RPMI8226 (cell line): ENCODE results near the gene LYPD4.

Experiments
- DNase-seq: peaks from one replicate; pipeline ENCODE4 v3.0.0-alpha.2; 2015

Gene LYPD4

DNA sequence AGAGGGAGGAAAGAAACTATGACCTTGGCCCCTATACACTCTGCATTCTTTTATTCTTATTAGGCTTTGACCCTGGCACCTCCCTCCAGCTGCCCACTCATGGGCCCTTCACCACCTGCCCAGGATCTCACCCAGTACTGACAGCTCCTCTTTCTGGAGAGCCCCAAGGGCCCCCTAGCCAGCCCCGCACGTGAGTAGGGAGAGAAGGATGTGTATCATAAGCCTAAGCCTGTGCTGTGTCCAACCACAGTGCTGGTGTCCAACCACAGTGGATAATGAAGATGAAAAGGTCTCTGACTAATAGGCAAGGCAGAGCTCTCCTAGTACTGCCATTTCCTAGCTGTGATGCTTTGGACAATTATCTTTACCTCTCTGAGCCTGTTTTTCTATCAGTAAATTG is 4.6 kb upstream of the LYPD4 start:
- DNase-seq: no peak

DNA sequence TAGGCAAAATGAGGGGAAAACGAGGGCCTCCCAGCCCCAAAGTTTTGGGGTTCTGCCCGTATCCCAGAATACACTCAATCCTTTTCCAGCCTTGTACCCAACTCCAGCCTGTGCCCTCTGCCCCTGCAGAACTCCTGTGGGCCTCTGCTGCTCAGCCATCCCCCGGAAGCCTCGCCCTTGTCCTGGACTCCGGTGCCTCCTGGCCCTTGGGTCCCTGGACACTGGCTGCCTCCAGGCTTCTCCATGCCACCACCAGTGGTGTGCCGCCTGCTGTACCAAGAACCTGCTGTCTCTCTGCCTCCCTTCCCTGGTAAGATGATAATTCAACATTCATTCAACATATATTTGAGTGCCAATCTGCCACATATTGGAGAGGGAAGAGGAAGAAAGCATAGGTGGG is 4.2 kb upstream of the LYPD4 start:
- no peak for DNase-seq

DNA sequence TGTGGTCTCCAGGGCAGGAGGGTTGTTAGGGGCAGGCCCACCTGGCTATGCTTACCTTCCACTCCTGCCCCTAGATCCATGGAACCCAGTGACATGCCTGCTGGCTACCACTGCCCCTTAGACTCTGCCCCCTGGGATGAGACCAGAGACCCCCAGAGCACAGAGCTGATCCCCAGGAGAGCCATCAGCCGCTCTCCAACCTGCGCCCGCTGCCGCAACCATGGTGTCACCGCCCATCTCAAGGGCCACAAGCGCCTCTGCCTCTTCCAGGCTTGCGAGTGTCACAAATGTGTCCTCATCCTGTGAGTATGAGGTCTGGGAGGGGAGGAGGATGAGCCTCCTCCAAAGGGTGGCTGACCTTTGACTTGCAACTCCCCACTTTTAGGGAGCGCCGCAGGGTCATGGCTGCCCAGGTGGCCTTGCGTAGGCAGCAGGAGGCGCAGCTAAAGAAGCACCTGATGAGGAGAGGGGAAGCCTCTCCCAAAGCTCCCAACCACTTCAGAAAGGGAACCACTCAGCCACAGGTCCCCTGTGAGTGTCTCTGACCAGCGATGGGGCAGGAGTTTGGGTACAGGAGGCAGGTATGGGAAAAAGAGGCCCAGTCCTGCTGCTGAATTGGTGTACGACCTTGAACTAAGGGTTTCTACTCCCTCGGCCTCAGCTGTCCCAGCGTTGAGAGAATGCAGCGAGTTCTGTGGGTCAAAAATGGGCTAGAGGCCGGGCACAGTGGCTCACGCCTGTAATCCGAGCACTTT is 3.0 kb upstream of the LYPD4 start:
- no peak for DNase-seq

DNA sequence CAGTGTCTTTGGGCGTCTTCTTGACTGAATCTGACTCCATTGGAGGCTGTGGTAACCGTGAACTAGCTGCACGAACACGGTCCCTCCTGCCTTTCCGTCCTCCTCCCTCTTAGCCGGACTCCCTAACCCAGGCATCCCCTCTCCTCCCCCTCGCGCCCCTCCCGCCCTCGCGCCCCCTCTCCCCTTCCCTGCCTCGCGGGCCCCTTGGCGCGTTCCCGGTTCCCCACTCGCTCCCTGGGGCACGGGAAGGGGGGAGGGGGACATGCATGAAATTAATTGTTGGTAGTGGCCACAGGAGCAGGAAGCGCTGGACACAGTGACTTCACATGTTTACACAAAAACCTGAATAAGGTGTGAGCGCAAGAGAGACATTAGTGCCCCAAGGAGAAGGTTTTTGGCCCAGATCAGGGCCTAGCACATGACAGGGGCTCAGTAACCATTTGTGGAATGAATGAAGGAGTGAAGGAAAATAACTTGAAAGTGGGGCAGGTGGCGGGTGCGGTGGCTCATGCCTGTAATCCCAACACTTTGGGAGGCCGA is 638 bp upstream of the LYPD4 start:
- DNase-seq: no peak

DNA sequence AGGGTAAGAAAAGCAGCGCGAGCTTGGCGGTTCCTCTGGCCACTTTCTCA is 343 bp upstream of the LYPD4 start, which contains the start of gene DMRTC2:
DMRTC2 (plus strand) TSS at position 42 of the 50 bp plus-strand sequence. CDS start 2,387 bp downstream, outside the sequence.
- no peak for DNase-seq

DNA sequence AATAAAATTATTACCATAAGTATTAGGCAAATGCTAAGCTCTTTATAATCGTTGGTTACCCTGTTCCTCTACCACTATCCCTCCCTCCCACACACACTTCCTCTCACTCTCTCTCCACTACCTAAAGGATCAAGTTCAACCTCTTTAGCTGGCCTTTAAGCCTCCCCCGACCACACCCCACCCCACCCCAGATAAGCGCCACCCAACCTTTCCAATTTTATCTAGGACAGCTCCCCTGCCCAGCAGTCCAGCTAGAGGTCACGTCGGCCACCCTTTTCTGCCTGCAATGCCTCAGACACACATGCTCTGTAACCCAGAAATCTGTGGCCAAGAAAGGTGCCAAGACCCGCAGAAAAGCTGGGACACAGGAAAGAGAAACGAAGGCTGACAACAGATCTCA is 1.1 kb downstream of the LYPD4 start:
- DNase-seq: no peak

DNA sequence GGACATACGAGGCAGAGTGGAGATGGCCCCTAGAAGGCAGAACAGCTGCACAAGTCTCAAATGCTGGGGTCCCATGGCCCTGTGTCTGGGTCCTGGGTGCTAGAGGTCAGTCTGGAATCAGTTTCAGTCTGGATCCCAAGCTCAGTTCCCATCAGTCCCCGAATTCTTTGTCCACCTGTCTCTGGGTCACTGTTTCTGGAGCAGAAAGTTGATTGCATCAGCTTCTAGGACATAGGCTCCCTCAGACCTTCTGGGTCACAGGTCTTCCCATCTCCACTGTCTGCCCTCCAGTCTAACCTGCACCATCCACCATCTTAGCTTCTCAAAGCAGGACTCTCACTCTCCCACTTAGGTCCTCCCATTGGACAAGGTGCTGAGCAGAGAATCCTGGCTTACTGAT is 5.3 kb downstream of the LYPD4 start:
- DNase-seq: no peak

DNA sequence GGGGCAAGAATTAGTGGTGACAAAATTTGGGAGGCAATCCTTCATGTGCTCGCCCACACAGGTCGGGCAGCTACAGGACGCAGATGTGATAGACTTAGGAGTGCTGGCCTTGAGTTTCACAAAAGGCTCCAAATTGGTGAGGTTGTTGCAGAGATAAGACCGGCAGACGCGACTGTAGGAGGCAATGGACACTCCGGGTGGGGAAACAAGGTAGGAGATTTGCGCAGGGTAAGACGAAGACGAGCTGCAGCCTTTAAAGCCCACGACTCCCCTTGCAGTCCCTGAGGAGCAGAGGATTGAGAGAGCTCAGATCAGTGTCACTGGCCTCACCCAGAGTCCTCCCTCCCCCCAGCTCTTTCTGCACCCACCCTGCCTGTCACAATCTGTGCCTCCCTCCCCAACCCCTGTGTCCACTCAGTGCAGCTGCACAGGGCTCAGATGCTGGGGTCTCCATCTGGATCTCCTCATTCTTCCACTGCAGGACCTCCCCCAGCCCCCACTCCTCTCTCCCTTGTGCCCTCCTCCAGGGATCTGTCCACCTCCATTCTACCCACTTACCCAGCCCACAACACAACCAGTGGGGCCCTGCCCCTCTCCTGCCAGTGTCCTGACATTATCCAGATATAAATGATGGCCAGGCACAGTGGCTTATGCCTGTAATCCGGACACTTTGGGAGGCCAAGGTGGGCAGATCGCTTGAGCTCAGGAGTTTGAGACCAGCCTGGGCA is 6.3 kb downstream of the LYPD4 start:
- DNase-seq: no peak

DNA sequence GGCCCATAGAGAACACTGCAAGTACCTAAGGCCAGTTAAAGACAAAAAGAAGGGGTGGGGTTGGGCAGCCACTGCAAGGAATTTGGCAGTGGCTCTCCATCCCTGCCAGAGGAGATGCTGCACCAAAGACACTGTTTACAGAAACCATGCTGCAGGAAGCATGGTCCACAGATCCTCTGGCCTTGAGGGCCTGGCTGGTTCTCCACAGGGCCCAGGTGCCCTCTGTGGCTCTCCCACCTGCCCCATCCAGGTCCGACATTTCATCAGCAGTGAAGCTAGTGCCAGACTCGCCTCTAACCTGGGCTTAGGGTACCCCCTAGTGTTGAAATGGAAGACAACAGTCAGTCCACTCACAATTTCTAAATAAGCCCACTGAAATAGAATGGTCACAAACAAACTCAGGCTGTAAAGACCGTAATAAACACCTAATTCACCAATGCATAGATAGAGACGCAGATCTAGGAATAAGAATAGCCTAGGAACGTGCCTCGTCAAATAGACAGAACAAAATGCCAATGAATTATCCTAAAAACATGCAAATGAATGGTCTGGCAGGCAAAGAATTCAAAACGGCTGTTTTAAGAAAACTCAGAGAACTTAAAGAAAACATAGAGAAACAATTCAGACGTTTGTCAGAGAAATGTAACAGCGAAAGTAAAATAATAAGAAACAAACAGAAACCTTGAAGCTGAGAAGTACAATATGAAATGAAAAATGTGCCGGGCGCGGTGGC is 23.3 kb downstream of the LYPD4 start:
- DNase-seq: peak; percentile 55

DNA sequence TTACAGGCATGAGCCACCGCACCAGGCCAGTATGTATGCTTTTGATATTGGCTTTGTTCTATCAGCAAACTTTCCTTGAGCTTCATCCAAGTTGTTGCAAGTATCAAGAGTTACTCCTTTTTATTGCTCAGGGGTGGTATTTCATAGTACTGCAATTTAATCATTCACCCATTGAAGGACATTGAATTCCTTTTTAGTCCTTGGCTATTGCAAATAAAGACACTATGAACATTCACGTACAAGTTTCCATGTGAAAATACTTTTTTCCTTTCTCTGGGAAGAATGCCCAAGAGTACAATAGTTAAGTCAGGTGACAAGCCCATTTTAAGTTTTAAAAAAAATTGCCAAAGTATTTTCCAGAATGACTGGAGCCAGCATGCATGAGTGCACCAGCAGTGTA is 27.7 kb downstream of the LYPD4 start:
- DNase-seq: no peak

DNA sequence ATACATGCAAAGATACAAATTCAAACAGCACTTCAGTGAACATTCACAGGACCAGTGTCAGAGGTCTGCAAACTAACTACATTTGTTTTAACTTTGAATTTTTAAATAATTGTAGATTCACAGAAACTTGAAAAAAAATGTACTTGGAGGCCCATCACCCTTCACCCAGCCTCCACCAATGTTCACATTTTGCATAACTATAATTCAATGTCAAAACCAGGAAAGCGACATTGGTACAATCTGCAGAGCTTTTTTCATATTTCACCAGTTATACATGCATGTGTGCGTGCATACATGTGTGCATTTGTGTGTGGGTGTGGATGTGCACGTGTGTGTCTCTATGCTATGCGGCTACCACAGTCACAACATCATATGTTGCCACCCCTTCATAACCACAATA is 29.2 kb downstream of the LYPD4 start:
- no peak for DNase-seq

DNA sequence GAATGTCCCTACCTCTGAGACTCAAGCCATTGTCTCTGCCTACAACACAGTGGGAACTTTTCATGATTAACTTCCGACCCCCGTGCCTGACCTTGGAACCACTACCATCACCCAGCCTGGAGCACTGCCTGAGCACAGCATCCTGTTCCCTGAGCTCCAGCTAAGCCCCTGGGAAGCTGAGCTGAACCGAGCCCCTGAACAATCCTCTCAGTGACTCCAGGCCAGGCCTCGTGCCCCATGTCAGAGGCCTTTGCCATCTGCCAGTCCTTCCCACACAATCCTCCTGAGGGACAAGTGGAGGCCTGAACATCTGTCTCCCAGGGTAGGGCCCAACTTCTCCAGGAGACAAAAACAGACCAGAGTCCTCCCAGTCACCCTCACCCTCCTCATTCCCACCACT is 30.6 kb downstream of the LYPD4 start:
- DNase-seq: no peak

DNA sequence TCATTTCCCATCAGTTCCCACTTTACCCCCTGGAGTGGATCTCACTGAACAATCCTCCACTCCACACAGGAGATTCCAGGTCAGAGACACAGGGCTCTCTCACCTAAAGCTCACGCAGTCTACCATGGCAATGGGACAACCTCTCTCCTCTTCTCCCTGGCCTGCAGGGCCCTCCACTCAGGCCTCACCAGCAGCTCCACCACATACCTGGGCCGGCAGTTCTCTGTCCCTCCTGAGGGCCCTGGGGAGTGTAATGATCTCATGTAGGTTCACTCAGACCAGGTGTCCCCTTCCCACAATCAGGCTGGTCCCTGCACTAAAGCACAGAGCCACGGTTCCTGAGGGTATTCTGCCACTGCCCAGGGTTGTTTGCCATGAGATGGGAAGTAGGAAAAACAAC is 32.5 kb downstream of the LYPD4 start:
- DNase-seq: no peak

DNA sequence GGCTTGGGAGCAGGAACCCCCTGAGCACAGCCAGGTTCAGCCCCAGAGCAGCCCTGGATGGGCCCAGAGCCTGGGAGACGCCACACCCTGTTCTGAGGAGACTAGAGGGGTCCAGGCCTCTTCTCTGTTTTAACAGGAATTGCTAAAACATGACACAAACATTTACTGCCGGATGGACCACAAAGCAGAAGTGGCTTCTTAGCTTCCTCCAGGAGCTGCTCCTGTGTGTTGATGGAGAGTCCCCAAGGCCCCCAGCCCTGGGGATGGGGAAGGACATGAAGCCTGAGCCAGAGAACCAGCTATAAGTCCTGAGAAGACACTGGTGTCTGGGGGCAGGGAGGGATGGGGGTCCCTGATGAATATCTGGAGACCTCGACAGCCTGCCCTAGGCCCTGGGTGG is 33.4 kb downstream of the LYPD4 start:
- no peak for DNase-seq

DNA sequence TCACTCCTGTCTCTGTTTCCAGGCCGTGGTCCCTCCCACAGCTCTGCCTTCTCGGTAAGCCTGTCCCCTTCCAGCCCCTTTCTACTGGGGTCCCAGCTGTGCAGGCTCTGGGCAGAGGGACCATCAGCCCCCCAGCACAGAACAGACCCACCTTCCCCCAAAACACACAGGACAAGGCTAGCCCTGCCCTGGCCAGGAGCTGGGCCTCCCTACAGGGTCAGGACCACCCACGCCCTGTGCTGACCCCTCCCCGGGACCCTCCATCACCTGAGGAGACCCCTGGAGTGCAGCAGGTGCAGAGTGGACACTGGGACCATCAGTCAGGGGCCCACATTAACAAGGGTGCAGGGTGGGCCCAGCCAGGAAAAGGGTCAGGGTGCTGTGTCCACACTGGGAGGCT is 34.2 kb downstream of the LYPD4 start:
- DNase-seq: no peak

DNA sequence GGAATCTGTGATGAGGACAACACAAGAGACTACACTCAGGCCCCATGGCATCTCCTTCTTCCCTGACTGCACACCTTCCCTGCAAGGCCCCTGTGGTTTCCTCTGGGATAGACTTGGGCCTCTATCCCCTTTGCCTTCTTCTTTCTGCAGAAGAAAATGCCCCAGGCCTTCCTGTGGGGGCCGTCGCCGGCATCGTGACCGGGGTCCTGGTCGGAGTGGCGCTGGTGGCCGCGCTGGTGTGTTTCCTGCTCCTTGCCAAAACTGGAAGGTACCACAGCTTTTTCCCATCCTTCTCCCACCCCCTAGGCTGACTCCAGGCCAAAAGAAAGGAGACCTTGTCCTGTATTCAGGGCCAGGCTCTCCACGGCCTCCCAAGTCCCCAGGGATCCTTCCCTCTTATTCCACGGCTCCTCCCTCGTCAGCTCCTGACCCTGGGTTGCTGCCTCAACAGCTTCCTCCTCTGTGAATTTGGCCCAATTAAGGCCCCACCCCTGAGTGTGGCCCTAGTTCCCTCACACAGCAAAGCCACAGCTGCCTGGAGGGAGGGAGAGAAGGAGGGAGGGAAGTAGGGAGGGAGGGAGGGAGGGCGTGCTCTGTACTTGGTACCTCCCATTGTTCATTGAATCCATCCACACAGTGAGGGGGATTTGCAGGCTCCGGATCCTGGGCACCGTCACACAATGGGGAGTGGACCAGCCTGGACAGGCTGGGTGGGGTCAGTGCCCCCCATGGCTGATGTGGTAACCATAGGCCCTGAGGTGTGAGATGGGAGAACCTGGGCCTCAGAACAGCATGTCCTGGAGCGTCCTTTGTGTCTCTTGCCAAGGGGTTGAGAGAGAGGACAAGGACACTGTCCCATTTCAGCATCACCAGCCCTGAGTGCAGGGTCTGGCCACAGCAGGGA is 35.6 kb downstream of the LYPD4 start:
- no peak for DNase-seq

DNA sequence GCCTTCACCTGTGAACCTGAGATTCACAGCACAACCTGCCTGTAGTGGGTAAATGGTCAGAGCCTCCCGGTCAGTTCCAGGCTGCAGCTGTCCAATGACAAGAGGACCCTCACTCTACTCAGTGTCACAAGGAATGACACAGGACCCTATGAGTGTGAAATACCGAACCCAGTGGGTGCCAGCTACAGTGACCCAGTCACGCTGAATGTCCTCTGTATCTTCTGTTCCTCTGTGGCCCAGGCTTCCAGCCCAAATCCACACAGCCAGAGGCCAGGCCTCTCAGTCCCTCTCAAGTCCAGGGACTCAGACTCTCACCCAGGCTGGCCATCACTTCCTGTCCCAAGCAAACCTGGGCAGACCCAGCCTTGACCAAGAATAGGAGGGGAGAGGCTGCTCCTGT is 37.3 kb downstream of the LYPD4 start:
- no peak for DNase-seq

DNA sequence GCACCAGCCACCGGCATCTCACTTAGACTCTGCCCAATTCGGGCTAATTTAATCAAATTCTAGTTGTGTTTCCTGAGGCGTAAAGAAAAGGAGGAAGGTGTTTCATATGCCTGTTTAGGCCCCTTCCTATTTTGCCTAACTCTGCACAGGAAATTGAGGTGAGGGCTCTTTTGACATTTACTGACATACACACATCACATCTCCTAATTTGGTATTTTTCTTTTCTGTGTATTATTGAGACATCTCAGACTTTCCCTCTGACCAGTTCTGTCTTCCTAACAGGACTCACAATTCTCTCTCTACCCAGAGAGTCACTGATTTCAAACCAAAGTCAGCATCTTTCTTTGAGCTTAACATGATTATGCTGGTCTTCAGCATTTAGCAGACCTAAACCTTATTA is 40.1 kb downstream of the LYPD4 start:
- no peak for DNase-seq

DNA sequence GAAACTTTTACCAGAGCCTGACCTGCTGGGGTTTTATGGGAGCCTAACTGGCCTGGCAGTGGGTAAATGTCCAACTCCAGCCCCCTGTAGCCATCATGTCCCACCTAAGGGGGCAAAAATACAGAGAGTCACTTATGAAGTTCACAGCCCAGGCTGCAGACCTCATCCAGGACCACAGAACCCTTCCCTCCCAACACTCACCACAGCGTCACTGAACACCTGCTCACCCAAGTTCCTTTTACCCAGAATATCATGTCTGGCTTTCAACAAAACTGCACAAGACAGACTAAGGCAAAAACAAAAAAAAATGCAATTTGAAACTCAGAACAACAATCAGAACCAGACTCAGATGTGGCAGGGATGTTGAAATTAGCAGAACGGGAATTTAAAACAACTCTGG is 41.7 kb downstream of the LYPD4 start:
- DNase-seq: no peak

DNA sequence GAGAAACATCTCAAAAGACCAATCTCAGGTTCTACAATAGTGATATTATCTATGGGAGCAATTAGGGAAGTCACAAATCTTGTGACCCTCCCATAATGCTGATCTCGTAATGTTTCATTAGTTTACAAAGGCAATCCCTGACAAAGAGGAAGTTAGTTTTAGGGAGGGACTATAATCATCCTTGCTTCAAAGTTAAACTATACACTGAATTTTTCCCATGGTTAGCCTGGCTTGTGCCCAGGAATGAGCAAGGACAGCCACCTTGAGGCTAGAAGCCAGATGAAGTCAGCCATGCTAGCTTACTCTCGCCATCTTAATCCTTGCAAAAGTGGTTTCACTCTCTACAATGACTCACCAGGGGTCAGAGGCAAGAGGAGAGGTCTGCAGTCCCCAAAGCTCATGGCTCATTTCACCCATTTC is 42.7 kb downstream of the LYPD4 start:
- peak; percentile 13 for DNase-seq

DNA sequence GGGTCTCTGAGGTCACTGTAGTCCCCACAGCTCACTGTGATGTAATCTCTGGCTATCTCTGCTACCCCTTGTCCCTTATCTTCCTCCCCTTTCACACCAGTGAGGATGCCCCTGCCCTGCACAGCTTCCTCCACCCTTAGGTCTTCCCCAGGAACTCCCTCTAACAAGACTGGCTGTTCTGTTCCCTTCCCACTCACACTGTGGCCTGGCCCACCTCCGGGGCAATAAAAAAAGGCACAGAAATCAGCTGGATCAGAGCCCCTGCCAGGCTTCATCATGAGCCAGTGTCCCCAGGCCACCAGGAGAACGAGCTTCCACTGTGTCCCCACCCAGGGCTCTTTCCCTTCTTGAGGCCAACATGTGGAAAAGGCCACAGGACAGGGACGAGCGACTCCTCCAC is 43.5 kb downstream of the LYPD4 start:
- DNase-seq: no peak

DNA sequence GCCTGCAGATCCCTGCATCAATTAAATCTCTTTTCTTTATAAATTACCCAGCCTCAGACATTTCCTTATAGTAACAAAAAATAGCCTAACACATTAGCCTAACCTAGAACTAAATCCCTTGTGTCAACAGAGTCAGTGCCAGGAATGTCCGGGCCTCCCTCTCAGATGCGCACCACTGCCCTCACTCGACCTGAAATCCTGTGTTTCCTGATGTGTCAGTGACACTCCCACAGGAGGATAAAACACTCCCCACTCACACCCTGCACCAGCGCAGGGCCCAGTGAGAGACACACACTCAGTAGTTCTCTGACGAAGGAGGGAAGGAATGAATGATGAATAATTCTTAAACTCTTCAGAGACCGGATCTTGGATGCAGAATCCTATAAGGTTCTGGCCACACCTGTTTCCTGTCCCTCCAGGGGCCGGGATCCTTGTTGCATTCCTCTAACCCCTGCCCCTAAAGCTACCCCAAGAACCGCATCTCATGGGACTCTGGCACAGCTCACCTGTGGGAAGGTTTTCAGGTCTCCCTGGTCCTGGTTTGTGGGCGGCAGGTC is 45.0 kb downstream of the LYPD4 start:
- DNase-seq: no peak

DNA sequence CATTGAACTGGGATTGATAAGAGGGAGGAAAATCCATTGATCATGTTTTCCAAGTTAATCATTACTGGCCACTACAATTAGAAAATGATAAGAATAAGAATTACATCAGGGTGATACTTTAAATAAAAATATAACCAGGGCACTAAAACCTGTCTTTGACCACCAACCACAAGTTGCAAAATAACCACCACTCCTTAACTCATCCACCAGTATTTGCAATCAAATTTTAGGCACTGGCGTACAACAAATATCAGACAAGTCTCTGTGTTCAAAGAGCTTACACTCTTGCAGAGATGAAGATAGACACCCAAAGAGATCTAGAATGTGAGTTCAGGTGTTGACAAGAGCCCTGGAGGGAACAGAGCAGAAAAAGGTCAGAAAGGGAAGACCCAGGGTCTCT is 47.6 kb downstream of the LYPD4 start:
- no peak for DNase-seq
